ENCODE measurements around the gene ZNF618.

ZNF618 gene

GRCh38 chr9:113885183-113886025 lies 9.3 kb downstream of the ZNF618 start:
- no peak for DNase-seq

- DNase-seq = no peak
Measured at GRCh38 chr9:113886026-113886369, 9.9 kb downstream of the ZNF618 start.

GRCh38 chr9:113886466-113886865 lies 10.4 kb downstream of the ZNF618 start:
- no peak for DNase-seq

- DNase-seq = no peak
Measured at GRCh38 chr9:113886933-113887332, 10.8 kb downstream of the ZNF618 start.

GRCh38 chr9:113887436-113887835 lies 11.3 kb downstream of the ZNF618 start:
- no peak for DNase-seq

- DNase-seq = no peak
Measured at GRCh38 chr9:113888336-113888735, 12.2 kb downstream of the ZNF618 start.

- no peak for DNase-seq
Measured at GRCh38 chr9:113888976-113889375, 12.9 kb downstream of the ZNF618 start.

GRCh38 chr9:113890704-113891103 lies 14.6 kb downstream of the ZNF618 start:
- no peak for DNase-seq

GRCh38 chr9:113892861-113893491 lies 16.9 kb downstream of the ZNF618 start:
- DNase-seq = no peak

GRCh38 chr9:113894166-113894565 lies 18.1 kb downstream of the ZNF618 start:
- DNase-seq = no peak

GRCh38 chr9:113895526-113895925 lies 19.4 kb downstream of the ZNF618 start:
- DNase-seq = no peak

GRCh38 chr9:113896713-113897112 lies 20.6 kb downstream of the ZNF618 start:
- DNase-seq = no peak

GRCh38 chr9:113898151-113898550 lies 22.0 kb downstream of the ZNF618 start:
- no peak for DNase-seq

- DNase-seq = no peak
Measured at GRCh38 chr9:113898596-113898995, 22.5 kb downstream of the ZNF618 start.

- no peak for DNase-seq
Measured at GRCh38 chr9:113899205-113899604, 23.1 kb downstream of the ZNF618 start.

- no peak for DNase-seq
Measured at GRCh38 chr9:113901221-113901688, 25.1 kb downstream of the ZNF618 start.

- DNase-seq = no peak
Measured at GRCh38 chr9:113903514-113904077, 27.5 kb downstream of the ZNF618 start.

GRCh38 chr9:113906411-113907110 lies 30.5 kb downstream of the ZNF618 start:
- DNase-seq = no peak

GRCh38 chr9:113907282-113907681 lies 31.2 kb downstream of the ZNF618 start:
- DNase-seq = no peak

GRCh38 chr9:113909421-113909820 lies 33.3 kb downstream of the ZNF618 start:
- no peak for DNase-seq

GRCh38 chr9:113910036-113910639 lies 34.0 kb downstream of the ZNF618 start:
- DNase-seq = no peak

- no peak for DNase-seq
Measured at GRCh38 chr9:113911850-113912557, 35.9 kb downstream of the ZNF618 start.

Measured in activated naive CD4-positive, alpha-beta T cell treated with Interleukin-2 at 50 U/mL for 16 hours (primary cell).